HepG2 (cell line): Measurements from ENCODE around the gene FAAP20. TPM values are rescaled to one million over a fixed set of nuclear protein-coding genes. Genes with fewer than 3 reads are reported as not detected.

Experiments
- ATAC-seq: fragments of 200-7000 bp; cut with Tn5 transposase; 3 replicates; pipeline ENCODE4 v1.9.1; 2020; ENCODE audit warnings: mild to moderate bottlenecking, moderate library complexity
- BruUV-seq: library from RNA; stranded (reverse); fragments of 400-500 nt; replicated peaks from 2 replicates; lab custom pipeline; 2021; lab: Mats Ljungman, UMichigan
- CTCF ChIA-PET: fragments of 300-600 bp; formaldehyde crosslinking; extraction: SDS; loops from one replicate; lab custom pipeline; 2021; ENCODE audit warnings: low total read pairs, inconsistent platforms, low intra/inter-chr PET ratio; lab: Yijun Ruan, JAX
- POLR2A ChIA-PET: fragments of 350-600 bp; sonication (Branson Sonifier 250); formaldehyde crosslinking; loops from one replicate; lab custom pipeline; 2020; ENCODE audit warnings: antibody characterized with exemption, inconsistent platforms; lab: Yijun Ruan, JAX
- DNase-seq: peaks from one replicate; pipeline ENCODE4 v3.0.0-alpha.2; 2015; ENCODE audit warnings: low spot score
- FAIRE-seq: peaks from 3 replicates; lab custom pipeline; 2011; peaks lifted over from hg19 to GRCh38; lab: Jason Lieb, UNC
- H2AFZ ChIP-seq: one replicate; pipeline ENCODE4 v1.6.1; 2011; ENCODE audit warnings: low read length, inconsistent platforms
- H3K27ac ChIP-seq: fragments of 300-600 bp; 3 replicates; pipeline ENCODE4 v1.8.0; 2011; ENCODE audit warnings: mixed run types, mild to moderate bottlenecking, mixed read lengths, low read length, inconsistent platforms; ENCODE audit not compliant: insufficient read depth; ENCODE audit errors: extremely low read length
- H3K27me3 ChIP-seq, 2 experiments: fragments of 200-600 bp in 1 of 2; 2 replicates in 1 of 2; 3 replicates in 1 of 2; pipeline versions ENCODE4 v1.6.0 to v1.8.0; 2011; ENCODE audit warnings: low read length in 2 of 2, mild to moderate bottlenecking in 2 of 2, moderate library complexity in 2 of 2, inconsistent platforms in 1 of 2; ENCODE audit not compliant: insufficient read depth in 2 of 2, control insufficient read depth in 1 of 2
- H3K36me3 ChIP-seq, 2 experiments: fragments of 200-600 bp in 1 of 2; replicated peaks in 1 of 2; 2 replicates in 1 of 2; 3 replicates in 1 of 2; pipeline versions ENCODE4 v1.5.1 to v1.8.0; 2011; ENCODE audit warnings: low read length in 2 of 2, inconsistent platforms in 1 of 2; ENCODE audit not compliant: insufficient read depth in 2 of 2, control insufficient read depth in 1 of 2
- H3K4me1 ChIP-seq: 2 replicates; pipeline ENCODE4 v1.5.1; 2012; ENCODE audit warnings: low read length, inconsistent platforms; ENCODE audit not compliant: insufficient read depth
- H3K4me2 ChIP-seq: 2 replicates; pipeline ENCODE4 v1.6.0; 2011; ENCODE audit warnings: low read depth, low read length, inconsistent platforms
- H3K4me3 ChIP-seq, 3 experiments: fragments of 200-600 bp in 1 of 3; sonication (generic), shearing (Covaris generic) in 1 of 3; replicated peaks in 1 of 3; 2 replicates each; pipeline ENCODE4 v1.5.1; 2011 to 2016; ENCODE audit warnings: low read length in 3 of 3, inconsistent platforms in 2 of 3, low read depth in 2 of 3, mild to moderate bottlenecking in 2 of 3, control low read depth in 1 of 3, mixed read lengths in 1 of 3; ENCODE audit not compliant: insufficient read depth in 1 of 3
- H3K79me2 ChIP-seq: one replicate; pipeline ENCODE4 v1.6.1; 2011; ENCODE audit warnings: low read length, inconsistent platforms; ENCODE audit not compliant: insufficient read depth
- H3K9ac ChIP-seq: 2 replicates; pipeline ENCODE4 v1.6.0; 2011; ENCODE audit warnings: mild to moderate bottlenecking, low read depth, low read length, inconsistent platforms; ENCODE audit not compliant: insufficient read depth
- H3K9me3 ChIP-seq: 2 replicates; pipeline ENCODE4 v1.5.1; 2012; ENCODE audit warnings: mild to moderate bottlenecking, low read length
- H4K20me1 ChIP-seq: 2 replicates; pipeline ENCODE4 v1.6.0; 2011; ENCODE audit warnings: inconsistent platforms, mild to moderate bottlenecking, low read length, moderate library complexity; ENCODE audit not compliant: insufficient read depth
- EED ChIP-seq: sonication (generic); formaldehyde crosslinking; IDR thresholded peaks from 2 replicates; pipeline ENCODE4 v1.5.0; 2020; ENCODE audit warnings: mild to moderate bottlenecking, missing genetic modification reagents
- HMGA1 ChIP-seq: sonication (generic); formaldehyde crosslinking; conservative IDR thresholded peaks from 2 replicates; pipeline ENCODE4 v1.4.0; 2020; ENCODE audit warnings: missing genetic modification reagents
- JARID2 ChIP-seq: sonication (generic); formaldehyde crosslinking; IDR thresholded peaks from 2 replicates; pipeline ENCODE4 v1.8.1; 2023; ENCODE audit warnings: missing genetic modification reagents, inconsistent platforms; ENCODE audit not compliant: insufficient replicate concordance
- KDM2A ChIP-seq: sonication (generic); formaldehyde crosslinking; IDR thresholded peaks from 2 replicates; pipeline ENCODE4 v1.4.0; 2020; ENCODE audit warnings: low read depth, missing genetic modification reagents, borderline replicate concordance
- NAIF1 ChIP-seq: sonication (generic); formaldehyde crosslinking; IDR thresholded peaks from 2 replicates; pipeline ENCODE4 v1.5.0; 2020; ENCODE audit warnings: mild to moderate bottlenecking, missing genetic modification reagents, borderline replicate concordance
- RCOR2 ChIP-seq: IDR thresholded peaks from 2 replicates; pipeline ENCODE4 v1.6.1; 2016; ENCODE audit warnings: missing biosample characterization, missing genetic modification reagents
- SETDB1 ChIP-seq: sonication (generic); formaldehyde crosslinking; IDR thresholded peaks from 2 replicates; pipeline ENCODE4 v1.5.1; 2020; ENCODE audit warnings: missing genetic modification reagents, mild to moderate bottlenecking, borderline replicate concordance
- TBX2 ChIP-seq: sonication (generic); formaldehyde crosslinking; IDR thresholded peaks from 2 replicates; pipeline ENCODE4 v1.5.0; 2020; ENCODE audit warnings: missing genetic modification reagents, mild to moderate bottlenecking, borderline replicate concordance
- ZBTB1 ChIP-seq: sonication (generic); formaldehyde crosslinking; IDR thresholded peaks from 2 replicates; pipeline ENCODE4 v1.4.0; 2020; ENCODE audit warnings: missing genetic modification reagents, borderline replicate concordance
- ZNF263 ChIP-seq: sonication (generic); formaldehyde crosslinking; IDR thresholded peaks from 2 replicates; pipeline ENCODE4 v1.4.0; 2020; ENCODE audit warnings: missing genetic modification reagents
- ZNF563 ChIP-seq: sonication (generic); formaldehyde crosslinking; IDR thresholded peaks from 2 replicates; pipeline ENCODE4 v1.8.0; 2022; ENCODE audit warnings: mild to moderate bottlenecking, moderate library complexity, missing genetic modification reagents
- ZNF761 ChIP-seq: sonication (generic); formaldehyde crosslinking; conservative IDR thresholded peaks from 2 replicates; pipeline ENCODE4 v1.4.0; 2020; ENCODE audit warnings: mild to moderate bottlenecking, missing genetic modification reagents
- WGBS: methylation state at CpG from one replicate; pipeline ENCODE4 v1.1.6; 2017; ENCODE audit warnings: low lambda C conversion rate; 5-methylcytosine and 5-hydroxymethylcytosine counted together
- in situ Hi-C: cut with HindIII; loops from 2 replicates; pipeline ENCODE4 v1.10.0; 2017; ENCODE audit warnings: low pct_unique_long_range_greater_than_20kb; ENCODE audit not compliant: extremely low pct_ligation_motif_present
- intact Hi-C: fragments of 100-400 bp; cut with micrococcal nuclease; formaldehyde crosslinking; loops from one replicate; pipeline ENCODE4 v1.10.0; 2022; ENCODE audit not compliant: unreplicated experiment
- polyA plus RNA-seq, 8 experiments: library from polyadenylated mRNA; depleted of rRNA in 3 of 8; stranded (reverse) in 7 of 8; unstranded in 1 of 8; fragments of >200 nt; fragmentation: Illumina TruSeq in 4 of 8; extraction: Trizol in 4 of 8; gene quantifications; 2 replicates each; pipeline versions ENCODE4 v1.2.1 to v1.2.3, GENCODE V29; 2011 to 2016; ENCODE audit warnings: low read depth in 4 of 8, missing spikeins in 1 of 8, mixed read lengths in 1 of 8; ENCODE audit not compliant: insufficient read depth in 1 of 8
- total RNA-seq, 5 experiments: library from RNA; depleted of rRNA; stranded (reverse); fragments of >200 nt; fragmentation: Illumina TruSeq; extraction: Trizol; gene quantifications; 2 replicates each; pipeline ENCODE4 v1.2.3, GENCODE V29; 2016; ENCODE audit warnings: low read depth in 1 of 5
- TF ChIP-seq, protein P1 (sequence below): sonication (generic); formaldehyde crosslinking; IDR thresholded peaks from 2 replicates; pipeline ENCODE4 v1.4.0; 2020; ENCODE audit warnings: missing genetic modification reagents, mild to moderate bottlenecking, borderline replicate concordance
- TF ChIP-seq, protein P2 (sequence below): IDR thresholded peaks from 2 replicates; pipeline ENCODE4 v1.6.1; 2016; ENCODE audit warnings: low read depth, borderline replicate concordance

Gene FAAP20
- total and polyA plus RNA-seq, 2 of the 13 experiments (the other 11 are each of a cell fraction or from before 2014, with no cell fraction given): 9.6 to 10.8 TPM

DNA sequence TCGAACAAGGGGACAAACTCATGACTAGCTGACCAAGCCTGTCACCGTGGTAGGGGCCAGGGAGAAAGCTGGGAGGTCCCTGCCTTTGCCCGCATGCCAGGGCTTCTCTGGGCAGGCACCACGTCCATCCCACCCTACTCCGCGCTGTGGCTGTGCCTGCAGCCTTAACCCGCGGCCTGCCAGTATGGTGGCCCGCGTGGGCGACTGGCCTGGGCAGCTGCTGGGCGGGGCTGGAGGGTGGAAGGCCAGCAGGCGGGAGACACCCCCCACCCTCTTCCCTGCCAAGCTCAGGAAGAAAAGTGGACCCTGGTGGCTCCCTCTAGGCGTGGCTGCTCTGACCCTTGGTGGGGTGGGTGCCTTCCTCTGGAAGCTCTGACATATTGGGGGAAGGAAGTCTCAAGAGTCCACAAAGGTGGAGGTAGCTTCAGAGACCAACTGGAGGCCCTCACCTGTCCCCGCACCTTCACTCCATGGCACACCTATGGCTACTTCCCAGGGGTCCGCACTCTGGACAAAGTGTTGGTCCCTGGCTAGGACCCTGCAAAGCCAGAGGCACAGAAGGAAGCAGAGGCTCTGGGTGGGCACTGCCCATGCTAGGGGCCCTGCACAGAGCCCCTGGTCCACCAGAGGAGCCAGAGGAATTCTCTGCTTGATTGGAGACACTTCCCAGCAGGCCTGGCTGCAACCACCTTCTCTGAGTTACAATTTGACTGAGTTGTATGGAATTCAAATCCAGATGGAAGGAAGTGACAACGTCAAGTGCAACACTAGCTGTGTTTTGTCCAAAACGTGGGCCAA lies 30.3 kb upstream of the FAAP20 start (continued):
- TF ChIP-seq ZNF761 (CRISPR knock-in tag) (no peak), EED (CRISPR knock-in tag) (no peak), SETDB1 (CRISPR knock-in tag) (no peak), RCOR2 (CRISPR knock-in tag) (no peak)
- TF ChIP-seq, protein P1, sequence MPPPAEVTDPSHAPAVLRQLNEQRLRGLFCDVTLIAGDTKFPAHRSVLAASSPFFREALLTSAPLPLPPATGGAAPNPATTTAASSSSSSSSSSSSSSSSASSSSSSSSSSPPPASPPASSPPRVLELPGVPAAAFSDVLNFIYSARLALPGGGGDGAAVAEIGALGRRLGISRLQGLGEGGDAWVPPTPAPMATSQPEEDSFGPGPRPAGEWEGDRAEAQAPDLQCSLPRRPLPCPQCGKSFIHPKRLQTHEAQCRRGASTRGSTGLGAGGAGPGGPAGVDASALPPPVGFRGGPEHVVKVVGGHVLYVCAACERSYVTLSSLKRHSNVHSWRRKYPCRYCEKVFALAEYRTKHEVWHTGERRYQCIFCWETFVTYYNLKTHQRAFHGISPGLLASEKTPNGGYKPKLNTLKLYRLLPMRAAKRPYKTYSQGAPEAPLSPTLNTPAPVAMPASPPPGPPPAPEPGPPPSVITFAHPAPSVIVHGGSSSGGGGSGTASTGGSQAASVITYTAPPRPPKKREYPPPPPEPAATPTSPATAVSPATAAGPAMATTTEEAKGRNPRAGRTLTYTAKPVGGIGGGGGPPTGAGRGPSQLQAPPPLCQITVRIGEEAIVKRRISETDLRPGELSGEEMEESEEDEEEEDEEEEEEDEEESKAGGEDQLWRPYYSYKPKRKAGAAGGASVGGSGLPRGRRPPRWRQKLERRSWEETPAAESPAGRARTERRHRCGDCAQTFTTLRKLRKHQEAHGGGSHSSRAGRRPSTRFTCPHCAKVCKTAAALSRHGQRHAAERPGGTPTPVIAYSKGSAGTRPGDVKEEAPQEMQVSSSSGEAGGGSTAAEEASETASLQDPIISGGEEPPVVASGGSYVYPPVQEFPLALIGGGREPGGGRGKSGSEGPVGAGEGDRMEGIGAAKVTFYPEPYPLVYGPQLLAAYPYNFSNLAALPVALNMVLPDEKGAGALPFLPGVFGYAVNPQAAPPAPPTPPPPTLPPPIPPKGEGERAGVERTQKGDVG (CRISPR knock-in tag): no peak

DNA sequence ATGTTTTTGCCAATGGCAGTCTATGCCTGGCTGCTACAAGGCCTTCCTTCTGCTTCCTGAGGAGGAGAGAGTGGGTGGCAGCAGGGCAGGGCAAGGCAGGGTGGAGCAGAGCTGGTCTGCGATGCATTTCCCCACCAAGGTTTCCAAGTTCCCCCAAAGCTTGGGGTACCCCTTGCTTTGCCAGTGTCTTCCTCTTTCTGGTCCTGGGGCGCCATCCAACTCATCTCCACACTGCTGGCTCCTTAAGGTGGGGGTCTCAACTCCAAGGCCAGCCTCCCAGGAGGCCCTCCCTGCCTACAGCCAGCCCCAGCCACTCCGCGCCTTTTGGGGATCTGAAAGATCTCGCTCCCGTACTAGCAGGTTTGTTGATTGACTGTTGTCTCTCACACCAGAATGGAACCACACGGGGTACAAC lies 29.6 kb upstream of the FAAP20 start:
- Histone ChIP-seq H3K4me2 (no peak overlapping the region), H3K9me3 (no peaks in the 10 kb centered on the region), H3K36me3 (no peaks in the 10 kb centered on the region), H4K20me1 (peaks cover 4% of the 10 kb centered on the region), H3K79me2 (peaks cover 6% of the 10 kb centered on the region), H2AFZ (no peak overlapping the region), H3K9ac (no peak overlapping the region), H3K27me3 (no peaks in the 10 kb centered on the region; a peak in 2 of 5 replicates), H3K27ac (no peak overlapping the region), H3K4me1 (peaks cover 46% of the 10 kb centered on the region), H3K4me3 (no peak overlapping the region)
- in situ Hi-C loops: no loop called here
- ChIA-PET CTCF (no interaction called here), POLR2A (interaction anchor here (1.0 kb wide), 2 partner anchors 10 to 17 kb away, joined by 3 read pairs; no protein-coding TSS in a partner anchor)
- DNase-seq (no peak), ATAC-seq (no peak), FAIRE-seq (no peak)
- BruUV-seq: no TSS peak
- WGBS: 78% methylated on average over 7 of the region's 7 CpGs
- intact Hi-C loops: no loop called here
- TF ChIP-seq TBX2 (CRISPR knock-in tag) (no peak), KDM2A (no peak), ZBTB1 (CRISPR knock-in tag) (no peak), JARID2 (CRISPR knock-in tag) (no peak), NAIF1 (CRISPR knock-in tag) (no peak), ZNF563 (CRISPR knock-in tag) (no peak), HMGA1 (CRISPR knock-in tag) (no peak), ZNF263 (no peak)
- TF ChIP-seq, protein P2, sequence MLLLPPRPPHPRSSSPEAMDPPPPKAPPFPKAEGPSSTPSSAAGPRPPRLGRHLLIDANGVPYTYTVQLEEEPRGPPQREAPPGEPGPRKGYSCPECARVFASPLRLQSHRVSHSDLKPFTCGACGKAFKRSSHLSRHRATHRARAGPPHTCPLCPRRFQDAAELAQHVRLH (CRISPR knock-in tag): no peak
